TTC549 (cell line): Measurements from ENCODE around the gene NME8.

ENCODE experiments used
- FAIRE-seq: peaks from 2 replicates; lab custom pipeline; 2012; peaks lifted over from hg19 to GRCh38; lab: Jason Lieb, UNC

NME8 gene

GRCh38 chr7:37901236-37901827 is 52.9 kb downstream of the NME8 start:
- no peak for FAIRE-seq

GRCh38 chr7:37901890-37902524 is 53.6 kb downstream of the NME8 start:
- FAIRE-seq: no peak

- FAIRE-seq: no peak
Measured at GRCh38 chr7:37908221-37908788, 59.9 kb downstream of the NME8 start.

GRCh38 chr7:37912756-37913155 is 64.4 kb downstream of the NME8 start:
- no peak for FAIRE-seq

- FAIRE-seq: no peak
Measured at GRCh38 chr7:37915438-37915837, 67.0 kb downstream of the NME8 start.

GRCh38 chr7:37916017-37916672 is 67.7 kb downstream of the NME8 start:
- no peak for FAIRE-seq

GRCh38 chr7:37916673-37917660 is 68.6 kb downstream of the NME8 start, which contains the start of gene SFRP4:
TSS of gene SFRP4 (minus strand) at chr7:37916817. CDS start at chr7:37916537, 280 bp downstream.
- FAIRE-seq: no peak

GRCh38 chr7:37918526-37918925 is 70.1 kb downstream of the NME8 start:
- no peak for FAIRE-seq

GRCh38 chr7:37920305-37920848 is 72.0 kb downstream of the NME8 start, which contains the start of gene EPDR1:
TSS of gene EPDR1 (plus strand) at chr7:37920640. CDS start at chr7:37920940, 300 bp downstream.
- FAIRE-seq: no peak

- FAIRE-seq: no peak
Measured at GRCh38 chr7:37920849-37921805, 72.7 kb downstream of the NME8 start.

GRCh38 chr7:37921876-37922275 is 73.5 kb downstream of the NME8 start:
- FAIRE-seq: no peak

GRCh38 chr7:37923996-37924395 is 75.6 kb downstream of the NME8 start:
- FAIRE-seq: no peak

- FAIRE-seq: no peak
Measured at GRCh38 chr7:37924491-37925041, 76.2 kb downstream of the NME8 start.

GRCh38 chr7:37925620-37926019 is 77.2 kb downstream of the NME8 start:
- FAIRE-seq: no peak

GRCh38 chr7:37927773-37928444 is 79.5 kb downstream of the NME8 start:
- FAIRE-seq: no peak

- no peak for FAIRE-seq
Measured at GRCh38 chr7:37928878-37929277, 80.5 kb downstream of the NME8 start.

- no peak for FAIRE-seq
Measured at GRCh38 chr7:37930226-37930948, 82.0 kb downstream of the NME8 start.

GRCh38 chr7:37932543-37932942 is 84.1 kb downstream of the NME8 start:
- no peak for FAIRE-seq

GRCh38 chr7:37933018-37933566 is 84.7 kb downstream of the NME8 start:
- FAIRE-seq: no peak
